ENCODE results near the gene SLC10A1.
"Not testable (repeated sequence)": the region's sequence is repeated elsewhere in the genome, so short reads cannot be mapped to it uniquely, and the experiment has no call there.

SLC10A1 gene

GRCh38 chr14:69796797-69797500 lies at the start of gene SLC10A1:
Gene SLC10A1 (minus strand): TSS chr14:69797241. CDS start chr14:69797155, 86 bp downstream.
- DNase-seq: no peak

DNA sequence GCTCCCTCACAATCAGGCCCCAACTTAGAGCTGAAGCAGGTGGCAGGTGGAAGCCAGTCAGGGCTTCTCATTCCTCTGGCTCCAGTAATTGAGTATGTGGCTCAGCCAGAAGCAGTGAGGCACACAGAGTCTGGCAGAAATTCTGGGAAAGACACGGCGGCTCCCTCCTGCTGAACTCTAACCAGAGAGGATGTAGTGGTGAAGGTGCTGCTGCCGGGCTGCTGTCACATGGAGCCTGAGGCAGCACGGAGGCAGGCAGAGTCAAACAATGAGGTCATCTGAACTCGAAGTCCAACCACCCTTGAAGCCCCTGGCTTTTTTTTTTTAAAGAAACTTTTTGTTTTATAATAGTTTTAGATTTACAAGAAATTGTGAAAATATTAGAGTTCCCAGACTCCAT lies 48.7 kb upstream of the SLC10A1 start:
- DNase-seq: no peak

GRCh38 chr14:69845050-69845581 lies 48.1 kb upstream of the SLC10A1 start:
- DNase-seq: no peak

DNA sequence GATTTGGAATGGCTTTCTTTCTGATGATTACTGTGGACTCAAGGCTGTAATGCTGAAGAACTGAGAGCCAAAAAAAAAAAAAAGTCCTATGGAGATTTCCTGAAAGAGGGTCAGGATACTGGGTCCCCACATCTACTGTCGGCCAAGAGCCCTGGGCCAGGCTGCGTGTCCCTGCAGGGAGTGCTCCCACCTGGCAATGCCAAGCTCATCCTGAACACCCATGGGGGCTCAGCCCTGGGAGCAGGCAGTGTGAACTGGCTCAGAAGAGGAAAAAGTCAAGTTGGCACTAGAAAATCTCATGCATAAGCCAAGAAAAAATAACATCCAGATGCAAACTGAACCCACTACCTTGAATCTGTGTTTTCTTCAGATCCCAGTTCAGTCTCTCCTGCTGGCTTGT lies 47.1 kb upstream of the SLC10A1 start:
- no peak for DNase-seq

DNA sequence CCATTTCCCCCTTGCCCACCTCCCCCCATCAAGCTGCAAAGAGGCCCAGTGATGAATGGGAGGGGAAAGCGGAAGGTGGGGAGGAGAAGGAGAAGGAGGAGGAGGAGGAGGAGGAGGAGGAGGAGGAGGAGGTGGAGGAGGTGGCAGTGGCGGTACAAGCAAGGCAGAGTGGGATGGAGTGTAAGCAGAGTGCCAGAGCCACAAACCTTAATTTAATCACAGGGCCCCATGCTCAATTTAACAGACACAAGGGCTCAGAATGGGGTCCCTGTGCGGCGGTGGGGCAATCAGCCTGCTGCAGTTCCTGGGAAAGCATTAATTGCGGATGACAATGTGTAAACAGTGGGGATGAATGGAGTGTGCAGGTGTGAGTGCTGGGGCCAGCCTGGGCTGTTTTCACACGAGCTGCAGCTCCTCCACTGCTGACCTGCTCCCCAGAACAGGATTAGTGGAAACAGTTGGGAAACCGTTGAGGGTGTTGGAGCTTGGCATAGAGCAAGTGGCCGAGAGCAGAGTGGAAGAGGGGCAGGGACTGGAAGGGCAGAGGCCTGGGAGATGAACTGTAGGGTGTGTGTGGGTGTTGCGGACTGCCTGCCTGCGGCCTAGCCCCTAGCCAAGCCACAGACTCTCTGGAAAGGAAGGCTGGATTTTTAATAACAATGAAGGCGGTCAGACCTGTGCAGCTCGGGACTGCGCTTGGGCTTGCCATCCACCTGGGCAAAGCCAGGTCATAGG lies 45.8 kb upstream of the SLC10A1 start:
- DNase-seq: peak; percentile 39

DNA sequence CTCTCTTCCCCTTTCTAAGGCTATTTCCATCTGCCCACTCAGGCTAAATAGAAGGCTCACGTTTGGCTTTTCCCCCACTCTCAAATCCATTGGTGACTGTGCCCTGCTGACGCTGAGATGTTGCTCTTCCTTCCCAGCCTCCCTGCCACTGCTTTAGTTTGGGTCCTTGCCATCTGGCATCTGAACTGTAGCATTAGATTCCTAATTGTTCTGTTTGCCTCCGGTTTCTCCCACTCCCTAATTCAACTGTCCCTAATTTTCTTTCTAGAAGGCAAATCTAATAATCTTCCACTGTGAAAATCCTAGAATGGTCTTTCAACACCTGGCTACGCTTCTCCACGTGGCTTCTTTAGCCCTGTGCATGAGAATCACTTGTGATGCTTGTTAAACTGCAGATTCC lies 44.6 kb upstream of the SLC10A1 start:
- DNase-seq: no peak

GRCh38 chr14:69839661-69840060 lies 42.6 kb upstream of the SLC10A1 start:
- no peak for DNase-seq

GRCh38 chr14:69838881-69839416 lies 41.9 kb upstream of the SLC10A1 start:
- DNase-seq: no peak

GRCh38 chr14:69828879-69829278 lies 31.8 kb upstream of the SLC10A1 start:
- no peak for DNase-seq

DNA sequence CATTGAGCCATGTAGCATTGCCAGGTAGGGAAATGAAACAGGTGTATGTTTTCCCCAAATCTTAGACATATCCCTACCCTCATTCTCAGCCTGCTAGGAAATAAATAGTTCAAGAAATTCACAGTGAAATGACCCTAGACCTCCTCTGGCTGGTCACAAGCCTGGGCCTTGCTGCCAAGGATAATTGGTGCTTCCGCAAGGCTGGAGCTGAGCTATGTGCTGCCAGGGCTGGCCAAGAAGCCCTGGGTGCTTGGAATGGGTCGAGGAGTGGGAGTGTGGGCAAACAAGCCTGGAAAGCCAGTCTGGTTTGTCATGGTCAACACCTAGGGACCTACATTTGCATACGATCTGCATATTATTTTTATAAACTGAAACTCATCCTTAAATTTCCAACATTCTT lies 31.3 kb upstream of the SLC10A1 start:
- no peak for DNase-seq

DNA sequence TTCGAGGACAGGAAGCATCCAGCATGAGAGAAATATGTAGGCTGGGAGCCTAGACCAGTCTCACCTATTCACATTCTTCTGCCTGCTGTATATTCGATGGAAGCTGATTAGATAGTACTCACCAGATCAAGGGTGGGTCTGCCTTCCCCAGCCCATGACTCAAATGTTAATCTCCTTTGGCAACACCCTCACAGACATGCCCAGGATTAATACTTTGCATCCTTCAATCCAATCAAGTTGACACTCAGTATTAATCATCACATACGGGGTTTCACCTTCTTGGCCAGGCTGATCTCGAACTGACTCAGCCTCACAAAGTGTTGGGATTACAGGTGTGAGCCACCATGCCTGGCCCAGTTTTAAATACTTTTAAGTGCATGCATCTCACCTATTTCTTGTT lies 30.5 kb upstream of the SLC10A1 start:
- DNase-seq: no peak

GRCh38 chr14:69822456-69822855 lies 25.4 kb upstream of the SLC10A1 start:
- no peak for DNase-seq

GRCh38 chr14:69820991-69821390 lies 23.9 kb upstream of the SLC10A1 start:
- DNase-seq: no peak

- DNase-seq: no peak
Measured at GRCh38 chr14:69819607-69820006, 22.6 kb upstream of the SLC10A1 start.

DNA sequence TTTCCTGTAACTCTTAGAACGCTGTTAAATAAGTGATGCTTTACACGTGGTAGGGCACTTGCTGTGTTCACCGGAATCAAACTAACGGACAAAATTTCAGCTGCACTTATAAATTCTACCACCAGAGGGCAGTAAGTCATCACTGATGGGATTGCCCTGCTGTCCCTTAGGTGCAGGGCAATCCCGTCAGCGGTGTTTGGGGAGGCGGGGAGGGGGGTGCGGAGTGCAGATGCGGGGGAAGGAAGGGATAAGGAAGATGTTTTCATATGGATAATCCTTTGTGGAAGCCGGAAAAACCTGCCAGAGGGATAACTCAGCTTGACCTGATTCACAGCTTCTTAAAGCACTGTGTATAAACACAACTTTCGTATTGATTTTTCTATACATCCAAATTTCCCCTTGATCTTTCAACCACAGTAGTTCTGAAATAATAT lies 21.7 kb upstream of the SLC10A1 start:
- peak; percentile 26 for DNase-seq

DNA sequence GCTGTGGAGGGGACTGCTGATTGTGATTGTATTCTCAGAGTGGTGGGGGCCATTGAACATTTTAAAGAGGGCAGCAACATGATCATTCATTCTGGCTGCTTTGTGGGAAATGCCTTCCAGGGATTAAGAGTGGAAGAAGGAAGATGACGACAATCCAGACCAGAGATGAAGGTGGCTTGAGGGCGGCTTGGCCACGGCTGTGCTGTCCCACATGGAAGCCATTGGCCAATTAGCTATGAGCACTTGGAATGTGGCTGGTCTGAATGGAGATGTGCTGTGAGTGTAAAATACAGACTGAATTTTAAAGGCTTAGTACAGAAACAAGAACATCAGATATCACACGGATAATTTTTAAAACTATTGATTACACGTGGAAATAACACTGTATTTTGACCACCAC lies 19.2 kb upstream of the SLC10A1 start:
- no peak for DNase-seq

DNA sequence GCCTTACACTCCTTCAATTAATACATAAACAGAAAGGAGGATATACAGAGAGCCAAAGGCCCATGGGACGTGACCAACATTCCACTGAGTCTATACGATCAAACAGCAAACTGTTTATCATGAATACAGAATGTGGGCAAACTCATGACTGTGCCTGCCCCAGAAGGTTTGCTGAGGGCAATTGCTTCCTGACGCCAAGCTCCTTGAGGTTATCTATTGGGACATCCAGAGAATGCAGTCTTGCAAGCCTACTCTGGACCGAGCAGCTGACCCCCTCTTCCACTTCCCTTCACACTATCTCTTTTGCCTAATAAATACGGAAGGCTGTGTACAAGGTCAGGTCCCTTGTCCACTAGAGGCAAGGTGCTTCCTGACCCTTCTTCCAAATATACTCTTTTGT lies 18.5 kb upstream of the SLC10A1 start:
- DNase-seq: no peak

- DNase-seq: no peak
Measured at GRCh38 chr14:69814397-69814796, 17.4 kb upstream of the SLC10A1 start.

DNA sequence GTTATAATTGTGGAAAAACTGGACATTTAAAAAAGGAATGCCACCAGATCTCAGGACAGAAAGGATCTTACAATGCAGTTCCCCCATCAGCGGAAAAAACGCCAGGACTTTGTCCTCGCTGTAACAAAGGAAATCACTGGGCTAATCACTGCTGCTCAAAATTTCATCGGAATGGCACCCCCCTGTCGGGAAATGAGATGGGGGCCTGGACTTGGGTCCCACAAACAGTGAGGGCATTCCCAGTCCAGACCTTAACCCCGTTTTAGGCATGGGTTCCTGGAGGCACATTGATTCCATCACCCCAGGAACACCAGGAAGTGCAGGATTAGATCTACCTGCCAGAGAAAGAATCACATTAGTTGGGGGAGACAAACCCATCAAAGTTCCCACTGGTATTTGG lies 16.3 kb upstream of the SLC10A1 start:
- DNase-seq: not testable (repeated sequence)

DNA sequence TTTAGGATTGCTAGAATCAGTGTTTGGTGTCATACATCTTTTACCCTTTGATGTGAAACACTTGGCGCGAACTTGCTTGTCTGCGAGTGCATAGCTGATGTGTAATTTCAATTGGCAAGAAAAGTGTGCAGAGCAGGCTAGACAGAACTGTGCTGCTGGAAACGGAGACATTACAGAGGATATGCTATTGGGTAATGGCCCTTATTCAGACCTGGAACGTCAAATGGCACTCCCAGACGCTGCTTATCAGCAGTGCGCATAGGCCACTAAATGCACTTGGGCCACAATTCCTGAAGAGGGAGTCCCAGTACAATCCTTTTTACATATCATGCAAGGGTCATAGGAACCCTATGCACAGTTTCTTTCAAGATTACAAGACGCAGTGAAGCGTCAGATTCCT lies 15.7 kb upstream of the SLC10A1 start:
- no peak for DNase-seq

DNA sequence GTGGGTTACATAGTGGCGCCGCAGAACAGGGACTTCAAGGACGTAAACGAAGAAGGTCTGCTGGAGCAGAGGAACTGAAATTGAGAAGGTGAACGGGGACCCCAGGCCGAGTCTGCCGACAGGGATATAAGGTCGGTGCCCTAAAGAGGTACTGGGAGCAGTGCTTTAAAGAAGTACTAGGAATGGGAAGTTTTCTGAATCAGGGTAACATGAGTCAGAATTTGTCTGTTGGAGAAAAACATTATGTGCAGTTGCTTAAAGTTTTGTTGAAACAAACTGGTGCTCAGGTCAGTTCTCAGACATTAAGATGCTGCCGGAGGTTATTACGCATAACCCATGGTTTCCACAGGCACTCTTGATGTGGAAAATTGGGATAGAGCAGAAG lies 14.8 kb upstream of the SLC10A1 start:
- DNase-seq: no peak

DNA sequence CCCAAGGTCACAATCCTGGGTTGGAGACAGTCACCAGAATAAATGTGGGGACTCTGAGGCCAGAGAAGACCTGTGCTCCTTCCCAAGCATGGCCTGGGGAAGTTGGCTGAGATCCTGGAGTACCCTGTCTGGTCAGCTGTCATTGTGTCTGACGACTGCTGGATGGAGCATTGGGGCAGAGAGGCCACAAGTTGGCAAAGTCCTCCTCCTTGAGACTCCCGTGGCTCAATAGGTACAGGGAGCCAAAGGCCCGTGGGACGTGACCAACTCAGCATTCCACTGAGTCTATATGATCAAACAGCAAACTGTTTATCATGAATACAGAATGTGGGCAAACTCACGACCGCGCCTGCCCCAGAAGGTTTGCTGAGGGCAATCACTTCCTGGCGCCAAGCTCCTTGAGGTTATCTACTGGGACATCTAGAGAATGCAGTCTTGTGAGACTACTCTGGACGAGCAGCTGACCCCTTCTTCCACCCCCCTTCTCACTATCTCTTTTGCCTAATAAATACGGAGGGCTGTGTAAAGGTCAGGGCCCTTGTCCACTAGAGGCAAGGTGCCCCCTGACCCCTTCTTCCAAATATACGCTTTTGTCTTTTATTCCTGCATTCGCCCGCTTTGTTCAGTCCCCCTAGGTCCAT lies 14.3 kb upstream of the SLC10A1 start:
- no peak for DNase-seq

All from NCI-H774 (cell line).